GM18861 (cell line): ENCODE results near the gene GABRG2.
A peak's percentile ranks its signal among the peaks of the same experiment; 100 is the strongest.
"Not testable (repeated sequence)": the region's sequence is repeated elsewhere in the genome, so short reads cannot be mapped to it uniquely, and the experiment has no call there.

Source experiments
- ATAC-seq: cut with Tn5 transposase; IDR thresholded peaks from one replicate; pipeline ENCODE4 v1.9.1; 2021; ENCODE audit not compliant: unreplicated experiment

GABRG2 gene

DNA sequence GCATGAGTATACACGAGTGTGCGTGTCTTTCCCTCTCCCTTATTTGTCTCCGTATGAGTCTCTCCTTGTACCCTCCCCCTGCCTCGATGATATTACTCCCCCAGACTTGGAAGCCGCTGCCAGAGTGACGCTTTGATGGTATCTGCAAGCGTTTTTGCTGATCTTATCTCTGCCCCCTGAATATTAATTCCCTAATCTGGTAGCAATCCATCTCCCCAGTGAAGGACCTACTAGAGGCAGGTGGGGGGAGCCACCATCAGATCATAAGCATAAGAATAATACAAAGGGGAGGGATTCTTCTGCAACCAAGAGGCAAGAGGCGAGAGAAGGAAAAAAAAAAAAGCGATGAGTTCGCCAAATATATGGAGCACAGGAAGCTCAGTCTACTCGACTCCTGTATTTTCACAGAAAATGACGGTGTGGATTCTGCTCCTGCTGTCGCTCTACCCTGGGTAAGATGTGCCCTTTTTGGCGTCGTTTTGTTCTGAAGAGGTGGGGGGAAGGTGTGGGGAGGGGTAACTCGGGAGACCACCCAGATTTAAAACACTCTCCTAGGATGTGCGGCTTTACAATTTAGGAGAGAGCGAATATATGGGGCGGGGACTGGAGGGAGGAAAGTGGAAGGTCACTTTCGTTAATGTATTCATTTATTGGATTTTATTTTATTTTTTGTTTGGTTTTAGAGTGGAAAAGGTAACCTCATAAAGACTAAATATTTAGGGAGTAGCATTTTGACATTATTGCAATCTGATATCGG lies at the start of gene GABRG2:
Gene GABRG2 (plus strand): TSS at position 119 of the 757 bp plus-strand sequence. CDS start 227 bp downstream, at position 346.
- no peak for ATAC-seq

DNA sequence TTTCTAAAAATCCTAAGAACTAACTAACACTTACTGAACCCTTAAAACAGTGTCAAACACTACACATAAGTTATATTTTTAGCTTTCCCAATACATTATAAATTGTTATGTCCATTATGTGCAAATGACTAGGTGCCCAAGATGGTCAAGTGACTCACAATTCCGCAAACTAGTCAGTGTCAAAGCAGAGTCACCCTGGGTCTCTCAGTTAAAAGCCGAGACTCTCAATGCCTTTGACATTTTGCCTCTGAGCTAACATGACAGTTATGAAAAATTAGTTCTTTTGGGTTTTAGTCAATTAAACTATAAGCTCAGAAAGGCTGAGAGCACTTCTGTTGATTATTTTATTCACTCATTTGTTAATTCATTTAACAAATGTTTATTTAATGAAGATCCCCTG lies 42.3 kb upstream of the GABRG2 start:
- ATAC-seq = no peak

DNA sequence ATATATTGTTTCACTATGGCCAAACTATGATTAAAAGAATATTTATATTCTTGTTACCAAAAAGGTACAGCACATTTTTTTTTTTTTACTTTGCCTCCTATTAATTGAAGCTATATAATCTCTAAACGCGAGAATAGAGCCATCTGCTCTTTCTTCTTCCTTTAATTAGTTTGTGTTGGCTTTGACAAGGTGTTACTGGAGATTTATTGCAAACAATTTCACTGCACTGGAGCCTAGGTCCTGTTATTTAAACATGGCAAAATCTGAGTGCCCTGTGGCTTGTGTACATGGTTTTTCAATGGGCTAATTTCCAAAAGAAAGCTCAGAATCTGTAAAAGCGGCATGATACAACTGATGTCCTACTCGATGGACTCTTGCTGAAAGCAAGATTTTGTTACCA lies 40.8 kb upstream of the GABRG2 start:
- no peak for ATAC-seq

DNA sequence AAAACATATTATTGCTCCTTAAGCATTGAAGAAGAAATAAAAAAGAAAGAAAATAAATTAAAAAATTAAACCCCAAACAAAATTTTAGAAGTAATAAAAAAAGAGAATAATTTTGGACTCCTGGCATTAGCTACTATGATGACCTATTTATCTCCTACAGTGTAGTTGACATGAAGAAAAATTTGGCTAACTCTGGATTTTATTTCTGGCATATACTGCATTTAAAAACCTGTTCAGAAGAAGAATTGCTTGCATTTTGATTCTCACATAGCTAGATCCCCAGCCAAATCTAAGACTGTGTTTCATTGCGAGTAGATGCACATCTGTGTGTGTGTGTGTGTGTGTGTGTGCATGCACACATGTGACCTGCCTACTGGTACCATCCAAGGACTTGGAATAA lies 30.1 kb upstream of the GABRG2 start:
- ATAC-seq = no peak

DNA sequence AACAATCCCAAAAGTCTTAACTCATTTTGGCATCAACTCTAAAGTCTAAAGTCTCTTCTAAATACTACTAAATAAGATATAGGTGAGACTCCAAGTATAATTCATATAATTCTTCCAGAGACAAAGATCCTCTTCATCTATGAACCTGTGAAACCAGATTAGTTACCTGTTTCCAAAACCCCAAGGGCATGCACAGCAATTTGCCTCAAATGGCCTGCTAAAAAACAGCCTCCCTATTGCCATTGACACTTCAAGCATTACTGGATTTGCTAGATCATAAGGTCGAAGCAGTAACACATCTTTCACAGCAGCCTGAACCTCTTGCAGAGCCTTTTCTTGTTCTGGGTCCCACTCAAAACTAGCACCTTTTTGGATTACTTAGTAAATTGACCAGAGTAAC lies 20.3 kb upstream of the GABRG2 start:
- ATAC-seq = no peak

DNA sequence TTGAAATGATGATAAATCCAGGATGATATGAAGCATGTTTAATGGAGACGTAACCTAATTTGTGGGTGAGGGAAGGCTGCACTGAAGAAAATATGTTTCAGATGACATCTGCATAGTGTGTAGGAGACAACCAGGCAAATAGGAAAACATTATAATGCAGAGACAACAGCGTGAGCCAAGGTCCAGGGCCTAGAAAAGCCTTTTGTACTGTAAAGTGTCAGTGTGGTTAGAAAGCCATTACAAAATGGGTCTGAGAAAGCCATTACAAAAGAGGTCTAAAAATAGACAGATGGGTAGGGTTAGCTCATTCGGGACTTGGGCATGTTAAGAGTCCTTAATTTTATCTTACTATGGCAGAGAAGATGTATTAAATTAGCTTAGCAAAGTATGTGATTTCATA lies 14.9 kb upstream of the GABRG2 start:
- ATAC-seq = no peak

DNA sequence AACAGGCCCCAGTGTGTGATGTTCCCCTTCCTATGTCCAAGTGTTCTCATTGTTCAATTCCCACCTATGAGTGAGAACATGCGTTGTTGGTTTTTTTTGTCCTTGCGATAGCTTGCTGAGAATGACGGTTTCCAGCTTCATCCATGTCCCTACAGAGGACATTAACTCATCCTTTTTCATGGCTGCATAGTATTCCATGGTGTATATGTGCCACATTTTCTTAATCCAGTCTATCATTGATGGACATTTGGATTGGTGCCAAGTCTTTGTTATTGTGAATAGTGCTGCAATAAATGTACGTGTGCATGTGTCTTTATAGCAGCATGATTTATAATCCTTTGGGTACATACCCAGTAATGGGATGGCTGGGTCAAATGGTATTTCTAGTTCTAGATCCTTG lies 12.5 kb upstream of the GABRG2 start:
- ATAC-seq = not testable (repeated sequence)

DNA sequence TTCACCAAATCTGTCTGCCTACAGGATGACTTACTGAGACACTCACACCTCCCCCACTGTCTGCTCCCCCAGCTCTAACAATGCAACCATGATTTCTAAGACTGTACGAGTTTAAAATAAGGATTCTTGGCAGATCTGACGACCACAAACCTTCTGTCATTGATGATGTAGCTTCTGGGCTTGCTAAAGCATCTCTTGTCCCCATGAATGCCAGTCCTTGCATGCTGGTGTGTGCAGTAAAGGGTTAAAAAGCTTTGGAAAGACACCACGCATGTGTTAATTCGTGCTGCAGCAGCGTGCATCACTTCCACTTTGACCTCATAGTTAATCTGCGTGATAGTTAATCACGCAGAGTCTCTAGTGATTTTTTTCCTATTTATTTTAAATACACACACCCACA lies 411 bp upstream of the GABRG2 start:
- ATAC-seq = no peak

DNA sequence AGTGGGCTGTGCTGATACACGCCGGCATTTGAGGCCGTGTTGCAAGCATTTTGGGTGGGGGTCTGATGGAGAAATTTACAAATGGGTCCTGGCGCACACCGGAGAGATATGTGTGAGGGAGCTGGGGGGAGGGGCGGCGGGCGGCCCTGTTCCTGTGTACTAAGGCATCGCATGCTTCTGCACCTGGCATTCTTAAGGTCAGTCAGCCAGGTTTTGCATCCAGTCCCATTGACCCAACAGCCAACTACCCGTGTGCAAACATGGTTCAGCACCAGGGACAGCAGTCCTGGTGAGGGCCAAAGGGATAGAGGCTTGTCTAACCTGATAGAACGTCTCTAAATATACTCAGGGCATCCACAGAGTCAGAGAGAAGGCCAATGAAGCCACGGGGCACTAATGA lies 839 bp downstream of the GABRG2 start:
- peak; percentile 70 for ATAC-seq

DNA sequence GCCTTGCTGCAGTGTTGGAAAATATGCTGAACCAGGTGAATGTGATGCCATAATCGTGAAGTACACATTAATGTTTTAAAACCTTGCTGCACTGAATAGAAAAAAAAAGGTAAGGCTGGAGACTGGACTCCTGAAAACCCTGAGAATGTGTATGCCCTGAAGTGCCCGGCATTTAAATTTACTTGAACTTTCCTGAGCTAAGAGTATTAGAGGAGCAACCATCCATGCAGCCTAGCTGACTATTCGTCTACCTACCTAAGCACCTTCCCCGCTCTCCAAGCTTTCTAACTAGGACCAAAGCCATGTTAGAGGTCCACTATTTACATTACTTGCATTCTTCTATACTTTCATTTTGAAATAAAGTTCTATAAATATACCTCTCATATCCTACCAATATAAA lies 1.4 kb downstream of the GABRG2 start:
- ATAC-seq = no peak

DNA sequence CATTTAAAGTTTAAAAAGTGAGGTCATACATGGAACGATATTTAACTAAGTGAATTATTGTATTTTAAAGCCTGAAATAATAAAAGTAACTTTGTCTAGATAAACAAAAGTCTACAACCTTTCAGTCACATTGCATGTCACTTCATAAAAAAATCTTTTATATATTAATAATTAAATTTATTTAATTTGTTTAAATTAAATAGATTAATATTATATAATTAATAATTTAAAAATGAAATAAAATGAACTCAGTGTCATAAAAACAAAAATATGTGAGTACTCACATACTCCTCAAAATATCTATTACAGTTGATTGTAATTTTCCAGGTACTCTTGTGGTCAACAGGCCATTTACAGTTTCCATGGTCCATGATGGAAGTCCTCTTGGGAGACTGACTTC lies 11.2 kb downstream of the GABRG2 start:
- no peak for ATAC-seq

DNA sequence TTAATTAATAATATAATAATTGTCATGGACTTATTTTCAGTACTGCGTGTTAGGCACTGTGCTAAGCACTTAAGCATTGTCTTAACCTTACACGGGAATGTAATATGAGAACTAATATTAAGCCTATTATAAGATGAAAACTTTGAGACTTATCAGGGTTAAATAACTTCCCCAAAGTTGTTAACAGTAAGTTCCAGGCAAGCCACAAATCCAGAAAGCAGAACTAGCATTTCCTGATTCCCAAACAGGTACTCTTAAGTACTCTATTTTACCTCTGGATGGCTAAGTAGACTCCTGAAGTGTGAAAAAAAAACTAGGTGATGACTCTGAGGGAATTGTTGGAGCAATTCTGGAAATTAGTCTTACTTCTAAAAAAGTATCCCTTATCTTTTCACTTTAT lies 23.8 kb downstream of the GABRG2 start:
- no peak for ATAC-seq

DNA sequence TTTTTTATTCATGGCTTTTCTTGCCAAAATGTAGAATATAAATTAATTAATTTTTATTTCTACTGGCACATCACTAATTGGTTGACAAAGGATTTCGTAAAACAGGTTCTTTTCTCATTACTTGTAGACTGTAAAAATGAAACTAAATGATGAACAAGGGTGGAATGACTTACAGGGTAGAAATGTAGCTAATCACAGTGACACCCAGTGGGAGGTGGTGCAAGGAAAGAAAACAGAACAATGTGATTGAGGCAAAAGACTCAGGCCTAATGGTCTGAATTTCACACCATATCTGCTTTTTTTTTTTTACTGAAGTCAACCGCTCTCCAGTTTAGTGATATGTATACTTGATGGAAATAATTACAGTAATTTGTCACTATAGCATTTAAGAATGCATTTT lies 28.9 kb downstream of the GABRG2 start:
- no peak for ATAC-seq

DNA sequence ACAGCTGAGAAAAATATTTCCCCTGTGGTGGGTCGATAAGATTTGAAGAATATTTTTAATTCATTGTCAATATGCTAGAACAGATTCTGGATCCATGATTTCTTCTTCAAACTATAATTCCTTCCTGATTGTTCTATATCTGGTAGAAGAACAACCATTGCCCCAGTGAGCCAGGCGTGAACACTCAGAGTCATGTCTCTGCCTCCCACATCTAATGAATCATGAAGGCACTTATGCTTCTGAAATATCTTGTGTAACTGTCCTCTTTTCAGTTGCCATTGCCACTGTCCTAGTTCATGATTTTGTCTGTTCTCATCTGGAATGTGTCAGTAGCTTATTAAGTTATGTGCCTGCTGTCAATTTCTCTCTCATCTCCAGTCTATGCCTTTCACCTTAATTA lies 40.0 kb downstream of the GABRG2 start:
- no peak for ATAC-seq

DNA sequence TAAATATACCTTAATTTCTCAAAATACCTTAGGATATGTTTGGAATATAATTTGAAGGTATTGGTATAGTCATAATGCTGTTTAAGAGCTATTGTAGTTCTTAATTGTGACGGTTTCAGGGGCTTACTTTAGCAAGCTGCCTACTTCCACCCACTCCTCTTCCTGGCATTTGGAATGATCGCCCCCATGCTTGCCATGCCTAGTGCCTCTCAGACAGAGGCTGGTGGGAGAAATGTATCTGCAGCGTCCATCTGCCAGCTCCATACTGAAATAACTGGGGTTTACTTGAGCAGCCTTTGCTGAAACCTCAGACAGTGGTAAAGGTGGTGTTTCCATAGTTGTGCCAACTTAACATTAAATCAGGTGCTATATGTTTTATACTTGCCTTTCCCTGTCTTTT lies 52.2 kb downstream of the GABRG2 start:
- no peak for ATAC-seq

DNA sequence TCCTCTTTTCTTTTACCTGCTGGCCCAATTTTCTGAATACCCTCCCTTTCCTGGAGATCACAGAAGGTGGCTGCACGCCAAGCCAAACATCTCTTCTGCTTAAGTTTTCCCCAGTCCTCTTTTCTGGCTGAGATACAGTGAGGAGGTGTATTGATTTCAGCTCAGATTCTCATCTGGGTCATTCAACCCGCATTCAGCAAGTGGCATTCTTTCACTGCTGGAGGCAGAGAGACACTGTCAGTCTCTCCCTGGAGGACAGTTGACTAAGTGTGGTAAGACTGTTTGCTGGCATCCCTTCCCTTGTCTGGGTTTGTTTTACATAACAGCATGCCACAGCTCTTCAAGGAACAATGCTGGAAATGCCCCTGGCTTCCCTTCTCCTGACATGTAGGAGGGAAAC lies 60.5 kb downstream of the GABRG2 start:
- ATAC-seq = no peak

DNA sequence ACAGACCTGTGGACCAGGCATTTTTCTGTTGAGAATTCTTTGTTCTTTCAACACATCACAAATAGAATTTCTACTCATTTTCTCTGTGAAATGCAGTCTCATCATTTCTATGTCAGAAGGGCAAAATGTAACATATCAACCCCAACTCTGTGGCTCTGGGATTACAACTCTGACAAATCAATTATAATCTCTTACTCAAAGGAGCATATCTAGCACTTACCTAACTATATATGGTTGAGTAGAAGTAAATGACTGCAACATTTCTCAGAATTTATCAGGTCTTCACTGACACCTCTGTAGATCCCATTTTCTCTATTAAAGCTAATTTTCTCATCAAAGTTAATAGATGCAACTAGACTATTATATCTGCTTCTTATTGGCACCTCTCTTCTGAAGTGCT lies 64.8 kb downstream of the GABRG2 start:
- ATAC-seq = no peak

DNA sequence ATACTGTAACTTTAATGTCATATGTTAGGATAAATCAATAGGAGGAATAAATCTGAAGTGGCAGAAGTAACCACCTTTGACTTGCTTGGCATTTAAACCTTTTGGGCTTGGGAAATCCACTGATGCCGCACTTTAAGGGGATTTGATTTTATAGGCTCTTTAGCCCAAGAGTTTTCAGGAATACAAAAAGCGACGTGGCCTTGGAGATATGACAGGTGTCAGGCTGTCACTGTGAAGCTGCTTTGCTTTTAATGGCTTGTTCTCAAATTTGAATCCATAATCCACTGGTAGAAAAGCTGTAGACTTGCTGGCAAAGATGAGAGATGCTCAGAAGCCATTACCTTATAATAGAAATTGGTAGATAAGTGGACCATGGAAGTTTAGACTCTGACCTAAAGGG lies 71.6 kb downstream of the GABRG2 start:
- no peak for ATAC-seq

DNA sequence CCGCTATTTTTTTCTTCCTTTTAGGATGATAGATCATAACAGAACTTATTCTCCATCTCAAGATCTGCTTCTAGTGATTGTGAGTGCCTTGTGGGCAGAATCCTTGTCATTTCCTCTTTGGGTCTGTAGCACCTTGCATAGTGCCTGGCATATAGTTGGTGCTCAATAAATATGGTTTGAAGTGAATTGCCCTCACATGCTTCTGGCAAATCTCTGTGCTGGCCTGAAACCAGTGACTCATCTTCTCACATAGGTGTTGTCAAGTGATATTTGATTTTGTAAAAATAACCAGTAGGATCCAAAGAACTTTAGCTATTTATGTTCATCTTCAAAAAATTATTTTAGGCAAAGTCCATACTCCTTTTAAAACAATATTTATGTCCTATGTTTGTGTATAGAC lies 86.7 kb downstream of the GABRG2 start:
- no peak for ATAC-seq

DNA sequence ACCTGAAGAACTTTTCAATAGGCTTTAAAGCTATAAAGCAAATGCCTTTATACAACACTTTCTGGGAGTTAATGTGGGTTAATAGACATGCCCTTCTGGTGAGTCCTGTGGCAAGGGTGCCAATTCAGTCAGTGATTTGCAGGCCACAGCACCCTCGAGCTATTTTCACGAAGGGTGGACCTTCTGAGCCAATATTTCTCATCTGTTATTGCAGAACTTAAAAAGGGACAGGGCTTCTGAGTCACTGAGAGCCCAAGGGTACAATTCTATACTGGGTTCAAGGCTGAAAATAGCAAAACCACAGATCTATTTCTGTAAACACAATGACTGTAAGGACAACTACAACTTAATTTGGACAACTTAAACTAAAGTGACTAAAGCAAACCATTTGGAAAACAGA lies 92.8 kb downstream of the GABRG2 start:
- ATAC-seq = no peak

DNA sequence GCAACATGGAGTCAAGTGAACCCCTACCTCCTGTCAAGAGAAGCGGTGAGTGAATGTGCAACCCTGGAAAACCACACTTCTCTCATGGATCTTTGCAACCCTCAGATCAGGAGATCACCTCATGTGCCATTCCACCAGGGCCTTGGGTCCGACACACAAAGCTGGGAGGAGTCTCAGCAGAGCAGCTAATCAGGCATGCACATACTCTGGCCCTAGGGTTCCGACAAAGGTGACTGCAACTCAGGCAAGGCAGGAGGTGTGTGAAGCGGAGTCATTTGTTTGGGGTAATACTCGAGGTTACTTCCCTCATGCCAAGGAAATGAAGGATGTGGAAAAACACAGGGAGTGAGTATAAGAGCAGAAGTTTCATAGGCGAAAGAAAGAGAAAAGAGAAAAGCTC lies 96.1 kb downstream of the GABRG2 start:
- no peak for ATAC-seq

DNA sequence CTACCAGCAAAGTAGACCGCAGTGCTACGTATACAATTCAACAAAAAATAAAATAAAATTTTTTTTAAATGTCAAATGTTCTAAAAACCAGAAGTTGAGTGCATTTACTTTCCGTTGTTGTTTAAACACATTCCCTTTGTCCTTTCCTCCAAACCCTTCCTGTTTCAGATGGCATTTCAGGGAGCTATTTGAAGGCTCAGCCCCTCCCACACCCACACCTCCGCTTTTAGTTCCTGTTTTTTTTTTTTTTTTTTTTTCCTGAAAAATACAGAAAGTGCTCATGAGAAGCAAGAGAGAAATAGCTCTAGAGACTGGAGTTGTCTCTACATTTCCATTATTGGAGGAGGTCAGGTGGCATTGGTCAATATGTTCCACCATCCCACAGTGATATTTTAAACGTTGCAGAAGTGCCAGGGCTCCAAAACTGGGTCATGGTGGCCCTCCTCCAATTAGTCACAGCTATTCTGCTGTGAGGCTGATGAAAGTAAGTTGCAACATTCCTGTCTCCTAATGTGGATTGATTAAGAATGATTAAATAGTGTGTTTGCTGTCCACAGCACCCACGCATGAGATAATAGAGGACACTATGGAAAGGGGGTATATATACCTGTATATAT lies 106.9 kb downstream of the GABRG2 start:
- no peak for ATAC-seq

DNA sequence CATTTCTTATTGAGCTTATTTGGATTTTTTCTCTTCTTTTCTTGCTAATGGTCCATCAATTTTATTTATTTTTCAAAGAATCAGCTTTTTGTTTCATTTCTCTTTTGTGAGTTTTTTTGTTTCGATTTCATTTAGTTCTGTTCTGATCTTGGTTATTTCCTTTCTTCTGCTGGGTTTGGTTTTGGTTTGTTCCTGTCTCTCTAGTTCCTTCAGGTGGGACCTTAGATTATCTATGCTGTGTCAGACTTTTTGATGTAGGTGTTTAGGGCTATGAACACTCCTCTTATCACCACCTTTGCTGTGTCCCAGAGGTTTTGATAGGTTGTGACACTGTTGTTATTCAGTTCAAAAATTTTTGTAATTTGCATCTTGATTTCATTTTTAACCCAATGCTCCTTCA lies 119.8 kb downstream of the GABRG2 start:
- no peak for ATAC-seq
